GM19238 (cell line): Measurements from ENCODE around the gene SFXN2.
"Not testable (repeated sequence)": the region's sequence is repeated elsewhere in the genome, so short reads cannot be mapped to it uniquely, and the experiment has no call there.

Experiments used
- DNase-seq: peaks from one replicate; pipeline ENCODE4 v3.0.0; 2011; ENCODE audit warnings: low spot score; ENCODE audit not compliant: insufficient read length

Gene SFXN2

GRCh38 chr10:102681696-102682095, 32.7 kb upstream of the SFXN2 start:
- DNase-seq: no peak

- DNase-seq: no peak
These were observed 32.0 kb upstream of the SFXN2 start for GRCh38 chr10:102682416-102682815.

DNA sequence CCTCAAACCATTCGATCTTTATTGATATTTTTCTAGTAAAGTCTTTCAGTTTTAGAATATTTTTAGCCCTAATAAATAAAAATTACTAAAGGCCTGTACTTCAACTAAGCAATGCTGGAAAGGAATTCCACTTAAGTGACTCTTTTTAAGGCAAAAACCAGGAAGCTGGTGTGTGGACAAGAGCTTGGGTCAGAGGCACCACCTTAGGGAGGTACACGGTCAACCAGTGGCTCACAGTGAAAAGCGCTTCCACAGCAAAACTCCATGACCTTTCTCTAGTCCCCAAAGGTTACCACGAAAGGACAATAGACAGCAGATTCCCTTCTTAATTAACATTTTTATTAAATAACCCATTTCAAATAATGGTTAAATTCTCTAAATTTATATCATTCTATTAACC, 31.5 kb upstream of the SFXN2 start:
- no peak for DNase-seq

- DNase-seq: no peak
These were observed 30.7 kb upstream of the SFXN2 start for GRCh38 chr10:102683736-102684135.

- DNase-seq: no peak
These were observed 23.0 kb upstream of the SFXN2 start for GRCh38 chr10:102691285-102692066.

DNA sequence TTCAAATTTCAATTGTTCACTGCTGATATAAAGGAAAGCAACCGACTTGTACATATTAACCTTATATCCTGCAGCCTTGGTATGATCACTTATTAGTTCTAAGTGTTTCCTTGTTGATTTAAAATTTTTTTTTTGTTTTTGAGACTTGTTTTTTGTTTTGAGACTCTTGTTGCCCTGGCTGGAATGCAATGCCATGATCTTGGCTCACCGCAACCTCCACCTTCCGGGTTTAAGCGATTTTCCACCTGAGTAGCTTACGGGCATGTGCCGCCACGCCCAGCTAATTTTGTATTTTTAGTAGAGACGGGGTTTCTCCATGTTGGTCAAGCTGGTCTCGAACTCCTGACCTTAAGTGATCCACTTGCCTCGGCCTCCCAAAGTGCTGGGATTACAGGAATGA, 19.0 kb upstream of the SFXN2 start:
- DNase-seq: not testable (repeated sequence)

DNA sequence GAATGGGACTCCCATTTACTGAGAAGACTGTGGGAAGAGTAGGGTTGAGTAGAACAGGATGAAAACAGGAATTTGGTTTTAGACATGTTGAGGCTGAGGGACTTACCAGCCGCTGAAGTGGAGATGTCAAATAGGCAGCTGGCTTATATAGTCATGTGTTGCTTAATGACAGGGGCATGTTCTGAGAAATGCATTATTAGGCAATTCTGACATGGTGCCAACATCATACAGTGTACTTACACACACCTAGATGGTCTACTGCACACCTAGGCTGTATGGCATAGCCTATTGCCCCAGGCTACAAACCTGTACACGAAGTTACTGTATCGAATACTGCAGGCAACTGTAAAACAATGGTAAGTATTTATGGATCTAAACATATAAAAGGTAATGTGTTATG, 17.7 kb upstream of the SFXN2 start:
- DNase-seq: no peak

DNA sequence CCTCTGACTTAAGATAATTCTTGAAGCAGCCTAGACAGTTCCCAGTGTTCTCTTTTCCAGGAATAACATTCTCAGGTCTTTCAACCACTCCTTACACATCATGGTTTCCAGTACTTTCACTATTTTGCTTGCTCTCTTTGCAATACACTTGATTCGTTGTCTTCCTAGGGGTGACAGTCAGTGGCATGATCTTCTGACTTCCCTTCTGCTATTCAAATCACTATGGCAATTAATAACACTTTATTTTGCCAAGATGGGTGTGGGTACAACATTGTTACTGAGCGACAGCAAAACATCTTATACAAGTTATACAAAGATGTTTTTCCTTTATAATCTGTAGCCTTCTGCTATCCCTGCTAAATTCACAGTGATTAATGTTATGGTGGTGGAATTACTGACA, 15.5 kb upstream of the SFXN2 start:
- DNase-seq: no peak

DNA sequence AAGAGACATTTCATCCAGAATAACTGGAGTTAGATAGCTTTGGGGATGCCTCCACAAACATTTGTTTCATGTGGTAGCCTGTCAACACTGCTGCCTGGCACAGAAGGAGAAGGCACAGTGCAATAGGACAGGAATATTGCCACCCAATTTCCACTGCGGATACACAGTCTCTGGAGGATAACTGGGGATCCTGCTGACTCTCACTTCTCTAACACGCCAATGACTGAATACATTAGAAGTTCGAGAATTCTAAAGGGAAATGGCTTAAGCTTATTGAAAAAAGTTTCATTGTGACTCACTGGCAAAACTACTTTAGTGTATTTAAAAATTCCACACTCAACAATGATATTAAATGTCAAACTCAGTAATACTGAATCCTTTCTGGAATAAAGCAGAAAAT, 13.2 kb upstream of the SFXN2 start:
- DNase-seq: no peak

GRCh38 chr10:102701796-102702195, 12.6 kb upstream of the SFXN2 start:
- DNase-seq: no peak

- DNase-seq: no peak
These were observed 11.7 kb upstream of the SFXN2 start for GRCh38 chr10:102702742-102703141.

DNA sequence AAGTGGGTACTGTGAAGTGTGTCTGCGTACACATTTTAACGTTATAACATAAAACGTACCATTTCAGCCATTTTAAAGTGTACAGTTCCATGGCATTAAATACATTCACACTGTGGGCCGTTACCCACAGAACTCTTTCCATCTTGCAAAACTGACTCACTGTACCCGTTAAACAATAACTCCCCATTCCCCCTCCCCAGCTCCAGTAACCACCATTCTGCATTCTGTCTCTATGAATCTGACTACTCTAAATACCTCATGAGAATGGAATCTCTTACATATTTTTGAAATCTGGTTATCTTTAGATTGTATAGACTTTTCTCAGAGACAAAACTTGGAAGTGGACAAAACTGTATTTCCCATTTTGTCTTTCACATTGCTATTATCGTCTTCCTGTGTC, 9.5 kb upstream of the SFXN2 start:
- DNase-seq: no peak

DNA sequence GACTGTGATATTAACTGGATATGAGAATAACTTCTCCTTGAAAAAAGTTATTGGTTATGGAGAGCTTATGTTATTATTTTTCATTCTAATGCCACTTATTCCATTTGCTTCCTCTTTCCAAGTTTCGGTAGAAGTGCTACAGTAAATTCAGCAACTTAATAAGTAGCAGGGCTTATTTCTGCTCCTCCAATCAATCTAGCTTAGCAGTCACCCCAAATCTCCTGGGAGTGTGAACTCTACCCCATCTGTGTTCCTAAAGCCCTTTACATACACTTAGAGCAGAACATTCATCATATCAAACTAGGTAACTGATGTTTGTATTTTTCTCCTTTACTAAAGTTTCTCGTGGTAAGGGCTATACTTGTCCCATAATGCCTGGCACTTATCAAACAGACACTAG, 8.9 kb upstream of the SFXN2 start:
- no peak for DNase-seq

GRCh38 chr10:102710609-102711008, 3.8 kb upstream of the SFXN2 start:
- no peak for DNase-seq

DNA sequence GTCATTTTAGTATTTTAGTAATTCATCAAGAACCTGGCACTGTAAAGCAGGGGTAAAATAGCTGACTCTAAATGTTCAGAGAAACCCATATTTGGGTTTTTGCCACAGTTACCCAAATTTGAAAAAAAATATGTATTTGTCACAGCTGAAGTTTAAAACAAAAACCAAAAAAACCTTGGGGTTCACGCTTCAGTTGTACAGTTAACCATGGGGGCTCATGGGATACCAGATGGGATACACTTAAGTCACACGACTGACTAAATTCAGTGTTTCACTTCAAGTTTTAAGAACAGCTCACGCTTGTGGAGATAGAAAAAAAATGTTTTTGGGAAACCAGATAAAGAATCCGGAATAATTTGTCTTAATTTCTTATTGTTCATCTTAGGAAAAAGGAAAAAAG, 2.3 kb upstream of the SFXN2 start:
- no peak for DNase-seq

DNA sequence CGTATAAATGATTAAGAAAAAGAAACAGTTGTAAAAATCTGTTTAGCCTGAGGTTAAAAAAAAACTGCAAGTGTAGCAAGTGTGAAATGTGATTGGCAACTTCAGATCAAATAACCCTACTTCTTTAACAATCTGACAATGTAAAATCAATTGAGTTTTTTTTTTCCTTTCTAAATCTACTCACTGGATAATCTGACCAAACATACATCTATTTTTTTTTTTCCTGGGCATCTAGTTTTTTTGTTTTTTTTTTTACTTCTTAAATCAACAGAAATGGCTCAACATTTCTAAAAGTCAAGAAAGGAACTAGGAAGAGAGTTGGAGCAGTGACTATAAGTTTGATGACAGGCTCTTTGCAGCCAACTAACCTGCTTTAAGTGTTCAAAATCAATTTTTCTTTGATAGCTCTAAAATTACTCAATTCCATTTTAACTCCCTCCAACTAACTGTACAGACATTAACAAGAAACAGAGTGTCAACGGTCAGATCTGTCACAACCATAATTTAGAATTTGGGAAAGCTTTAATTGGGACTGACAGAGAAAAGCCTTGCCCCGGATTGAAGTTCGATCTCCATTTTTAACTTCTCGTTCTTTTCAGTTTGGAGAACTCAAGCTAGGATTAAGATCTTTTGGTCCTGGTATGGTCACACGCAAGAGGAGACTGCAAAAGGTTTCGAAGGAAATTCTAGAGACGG, 1.4 kb upstream of the SFXN2 start:
- no peak for DNase-seq

- DNase-seq: no peak
These were observed 960 bp upstream of the SFXN2 start for GRCh38 chr10:102713539-102713813.

DNA sequence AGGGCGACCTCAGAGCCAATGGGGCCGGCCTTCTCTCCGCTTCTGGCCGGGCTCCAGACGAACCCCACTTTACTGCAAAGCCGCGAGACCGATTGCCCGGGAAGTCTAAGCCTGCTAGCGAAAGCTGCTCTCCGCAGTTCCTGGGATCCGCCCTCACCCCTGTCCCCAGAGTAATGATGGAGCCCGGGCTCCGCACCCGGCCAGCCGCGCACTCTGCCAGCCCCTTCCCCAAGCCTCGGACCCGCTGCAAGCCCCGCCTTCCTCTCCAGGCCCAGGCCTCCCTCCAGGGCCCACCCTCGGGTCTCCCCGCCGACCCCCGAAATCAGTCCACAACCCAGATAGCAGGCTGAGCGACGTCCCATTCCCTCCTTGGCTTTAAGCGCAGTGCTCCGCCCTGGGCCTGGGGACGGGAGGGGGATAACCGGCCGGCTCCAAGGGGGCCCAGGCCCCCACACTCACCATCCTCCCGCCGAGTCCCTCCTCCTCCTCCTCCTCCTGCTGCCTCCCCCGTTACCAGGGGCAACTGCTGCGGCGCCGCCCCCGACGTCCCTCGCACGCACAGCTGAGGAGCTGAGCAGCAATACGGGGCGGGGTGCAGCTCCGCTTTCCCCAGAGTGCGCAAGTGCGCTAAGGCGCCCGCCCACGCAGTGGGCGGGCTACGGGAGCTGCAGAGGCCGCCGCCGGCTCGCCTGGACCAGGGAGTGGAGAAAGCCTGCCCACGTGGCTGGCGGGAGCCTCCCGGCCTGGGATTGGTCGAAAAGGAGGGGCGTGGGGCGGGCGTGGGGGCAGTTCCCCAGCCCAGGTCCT, 419 bp upstream of the SFXN2 start, which contains the start of gene ARL3:
Gene ARL3, minus strand, starts transcription at position 584 of the 807 bp plus-strand sequence. Its CDS starts 122 bp downstream, at position 462.
- peak; percentile 90 for DNase-seq

- no peak for DNase-seq
These were observed 1.4 kb downstream of the SFXN2 start for GRCh38 chr10:102715880-102716279.

DNA sequence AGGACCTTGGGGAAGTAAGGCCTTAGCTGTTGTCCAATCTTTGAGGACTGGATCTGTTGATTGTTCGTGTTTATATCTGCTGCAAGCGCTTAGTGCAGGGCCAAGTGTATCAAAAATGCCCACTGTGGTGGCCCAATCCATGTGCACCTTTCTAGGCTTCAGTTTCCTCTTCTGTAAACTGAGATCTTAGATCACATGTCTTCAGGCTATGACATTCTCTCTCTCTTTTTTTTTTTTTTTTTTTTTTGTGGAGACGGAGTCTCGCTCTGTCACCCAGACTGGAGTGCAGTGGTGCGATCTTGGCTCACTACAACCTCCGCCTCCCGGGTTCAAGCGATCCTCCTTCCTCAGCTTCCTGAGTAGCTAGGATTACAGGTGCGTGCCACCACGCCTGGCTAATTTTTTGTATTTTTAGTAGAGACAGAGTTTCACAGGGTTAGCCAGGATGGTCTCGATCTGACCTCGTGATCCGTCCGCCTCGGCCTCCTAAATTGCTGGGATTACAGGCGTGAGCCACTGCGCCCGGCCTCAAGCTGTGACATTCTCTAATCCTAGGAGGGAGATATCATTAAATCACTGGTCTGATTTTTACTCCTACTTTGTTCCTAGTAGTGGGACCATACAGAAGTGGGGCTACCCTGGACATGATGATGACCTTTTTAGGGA, 2.6 kb downstream of the SFXN2 start:
- DNase-seq: not testable (repeated sequence)

DNA sequence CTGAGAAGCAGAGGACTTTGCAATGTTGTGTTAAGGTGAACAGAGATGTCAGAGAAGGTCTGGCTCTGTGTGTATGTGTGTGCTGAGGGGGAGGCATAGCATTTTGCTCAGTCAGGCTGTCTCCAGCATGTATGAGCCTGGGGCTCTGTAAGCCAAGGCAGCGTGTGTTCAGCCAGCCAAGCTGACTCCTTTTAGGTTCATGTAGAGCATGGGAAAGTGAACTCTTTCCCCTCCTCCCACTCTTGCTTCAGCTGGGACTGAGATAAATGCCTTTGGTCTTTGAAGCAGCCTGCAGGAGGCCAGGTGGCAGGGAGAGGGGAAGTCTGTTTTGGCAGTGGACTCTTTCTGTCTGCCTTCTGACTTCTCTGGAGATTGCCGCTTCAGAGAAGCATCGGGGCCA, 3.8 kb downstream of the SFXN2 start:
- DNase-seq: no peak

- no peak for DNase-seq
These were observed 5.9 kb downstream of the SFXN2 start for GRCh38 chr10:102720337-102720736.
